ENCODE measurements around the gene EFCAB11.

GRCh38 chr14:89833661-89834060 is 120.9 kb downstream of the EFCAB11 start:
- TF ChIP-seq CTCF (IDR thresholded peaks at IDR 0.05), result no peak
- no peak for TF ChIP-seq POLR2A (IDR thresholded peaks at IDR 0.05)
- no peak for TF ChIP-seq EP300 (IDR thresholded peaks at IDR 0.05)

Measured in ovary (tissue), 3 donors.